Gastroesophageal sphincter (tissue), 4 donors: Measurements from ENCODE around the gene SERPINA12. TPM values are rescaled to one million over a fixed set of nuclear protein-coding genes. Genes with fewer than 3 reads are reported as not detected.

Experiments
- ATAC-seq: fragments of 150-250 bp; one replicate; pipeline ENCODE4 v1.9.1; 2016; ENCODE audit warnings: mild to moderate bottlenecking, moderate library complexity
- H3K27ac ChIP-seq, 4 donors: fragments of 200-600 bp; sonication (generic) in 3 of 4; 1 replicate in 3 of 4; 2 replicates in 1 of 4; pipeline ENCODE4 v1.5.1; 2016 to 2019
- H3K27me3 ChIP-seq: fragments of 200-600 bp; sonication (generic); one replicate; pipeline ENCODE4 v1.5.1; 2019
- H3K36me3 ChIP-seq, 2 donors: fragments of 200-600 bp; sonication (generic); one replicate each; pipeline ENCODE4 v1.5.1; 2019; ENCODE audit warnings: control low read depth in 1 of 2
- H3K4me1 ChIP-seq, 3 donors: fragments of 200-600 bp; sonication (generic); 1 replicate in 2 of 3; 2 replicates in 1 of 3; pipeline ENCODE4 v1.5.1; 2016 to 2019; ENCODE audit warnings: control low read depth in 2 of 3
- H3K4me3 ChIP-seq, 2 donors: fragments of 200-600 bp; sonication (generic); one replicate each; pipeline ENCODE4 v1.5.1; 2019; ENCODE audit warnings: mild to moderate bottlenecking in 1 of 2, moderate library complexity in 1 of 2
- H3K9me3 ChIP-seq, 3 donors: fragments of 200-600 bp; sonication (generic); one replicate each; pipeline ENCODE4 v1.5.1; 2017 to 2019; ENCODE audit warnings: control low read depth in 2 of 3
- CTCF ChIP-seq, 4 experiments: fragments of 200-600 bp in 2 of 4; fragments of 450-650 bp in 2 of 4; sonication (generic) in 1 of 4; IDR thresholded peaks; one replicate each; pipeline ENCODE4 v1.5.1; 2017 to 2019; ENCODE audit warnings: antibody characterized with exemption in 4 of 4, mild to moderate bottlenecking in 2 of 4, moderate library complexity in 2 of 4
- EP300 ChIP-seq: sonication (generic); formaldehyde crosslinking; IDR thresholded peaks from one replicate; pipeline ENCODE4 v1.6.1; 2017; ENCODE audit warnings: antibody characterized with exemption, mild to moderate bottlenecking
- POLR2A ChIP-seq, 2 donors: fragments of 450-650 bp; IDR thresholded peaks; one replicate each; pipeline ENCODE4 v1.6.1; 2017; ENCODE audit warnings: antibody characterized with exemption in 2 of 2, mild to moderate bottlenecking in 2 of 2, moderate library complexity in 1 of 2
- POLR2AphosphoS5 ChIP-seq: sonication (generic); formaldehyde crosslinking; IDR thresholded peaks from one replicate; pipeline ENCODE4 v1.6.1; 2017; ENCODE audit warnings: antibody characterized with exemption
- WGBS, 2 donors: methylation state at CpG; one replicate each; pipeline ENCODE4 v1.1.5; 2018; ENCODE audit warnings: low coverage in 1 of 2; 5-methylcytosine and 5-hydroxymethylcytosine counted together
- total RNA-seq, 4 donors: library from RNA; depleted of rRNA; stranded (reverse); fragments of >200 nt; gene quantifications; one replicate each; pipeline ENCODE4 v1.1.0, GENCODE V29; 2016

SERPINA12 gene
- total RNA-seq, 4 donors from 2014 or later: not detected

- Histone ChIP-seq H3K4me1 (no peaks in the 10 kb centered on the region), H3K4me3 (no peak overlapping the region), H3K9me3 (no peaks in the 10 kb centered on the region), H3K27me3 (peaks cover 23% of the 10 kb centered on the region), H3K36me3 (no peaks in the 10 kb centered on the region), H3K27ac (no peak overlapping the region)
- no peak for ATAC-seq
- no peak for TF ChIP-seq POLR2A (IDR thresholded peaks at IDR 0.05)
- no peak for TF ChIP-seq EP300
- TF ChIP-seq CTCF (IDR thresholded peaks at IDR 0.05): no peak
- no peak for TF ChIP-seq POLR2AphosphoS5
- 78 to 87% methylated on average over 1 to 3 of the region's 4 CpGs for WGBS, 2 donors
These were observed 68.1 kb downstream of the SERPINA12 start for GRCh38 chr14:94441130-94441529.

- WGBS, 2 donors: 87 to 100% methylated on average over 2 to 3 of the region's 5 CpGs
These were observed 69.7 kb downstream of the SERPINA12 start for GRCh38 chr14:94439453-94440057.

More at GRCh38 chr14:94439453-94440057, 69.7 kb downstream of the SERPINA12 start:
- H3K4me3 ChIP-seq: no peak overlapping the region
- H3K27ac ChIP-seq: no peak overlapping the region
- no peaks in the 10 kb centered on the region for H3K4me1 ChIP-seq
- peaks cover 23% of the 10 kb centered on the region for H3K27me3 ChIP-seq
- no peak for ATAC-seq
- no peak for TF ChIP-seq CTCF (IDR thresholded peaks at IDR 0.05)
- no peak for TF ChIP-seq POLR2AphosphoS5
- TF ChIP-seq EP300: no peak
- TF ChIP-seq POLR2A (IDR thresholded peaks at IDR 0.05): no peak
- H3K9me3 ChIP-seq: no peaks in the 10 kb centered on the region
- H3K36me3 ChIP-seq: no peaks in the 10 kb centered on the region

Other genes starting within 250 kb of the SERPINA12 start
- gene SERPINA10, start 216.2 kb downstream of the SERPINA12 start, total RNA-seq: not detected
- gene SERPINA6, start 186.1 kb downstream of the SERPINA12 start, total RNA-seq: not detected
- gene SERPINA2, start 142.8 kb downstream of the SERPINA12 start, total RNA-seq: not detected
- gene SERPINA1, start 120.9 kb downstream of the SERPINA12 start, total RNA-seq: 10 to 100 TPM in 2 of 4 donors, 1 to 10 TPM in 2; 1.7 to 22.1 (median 9.4) TPM
- gene SERPINA11, start 56.7 kb downstream of the SERPINA12 start, total RNA-seq: not detected
- not detected for gene SERPINA9, start 33.3 kb downstream of the SERPINA12 start, total RNA-seq
- gene SERPINA4, start 52.0 kb upstream of the SERPINA12 start, total RNA-seq: not detected
- 1 to 10 TPM; 2.3 to 8.4 (median 3.7) TPM for gene SERPINA5, start 72.0 kb upstream of the SERPINA12 start, total RNA-seq
- gene SERPINA3, start 102.9 kb upstream of the SERPINA12 start, total RNA-seq: 100 to 1,000 TPM in 3 of 4 donors, 10 to 100 TPM in 1; 58.4 to 263 (median 215) TPM